Measurements from ENCODE around the gene TUBB1.
A peak's percentile ranks its signal among the peaks of the same experiment; 100 is the strongest.

Gene TUBB1

DNA sequence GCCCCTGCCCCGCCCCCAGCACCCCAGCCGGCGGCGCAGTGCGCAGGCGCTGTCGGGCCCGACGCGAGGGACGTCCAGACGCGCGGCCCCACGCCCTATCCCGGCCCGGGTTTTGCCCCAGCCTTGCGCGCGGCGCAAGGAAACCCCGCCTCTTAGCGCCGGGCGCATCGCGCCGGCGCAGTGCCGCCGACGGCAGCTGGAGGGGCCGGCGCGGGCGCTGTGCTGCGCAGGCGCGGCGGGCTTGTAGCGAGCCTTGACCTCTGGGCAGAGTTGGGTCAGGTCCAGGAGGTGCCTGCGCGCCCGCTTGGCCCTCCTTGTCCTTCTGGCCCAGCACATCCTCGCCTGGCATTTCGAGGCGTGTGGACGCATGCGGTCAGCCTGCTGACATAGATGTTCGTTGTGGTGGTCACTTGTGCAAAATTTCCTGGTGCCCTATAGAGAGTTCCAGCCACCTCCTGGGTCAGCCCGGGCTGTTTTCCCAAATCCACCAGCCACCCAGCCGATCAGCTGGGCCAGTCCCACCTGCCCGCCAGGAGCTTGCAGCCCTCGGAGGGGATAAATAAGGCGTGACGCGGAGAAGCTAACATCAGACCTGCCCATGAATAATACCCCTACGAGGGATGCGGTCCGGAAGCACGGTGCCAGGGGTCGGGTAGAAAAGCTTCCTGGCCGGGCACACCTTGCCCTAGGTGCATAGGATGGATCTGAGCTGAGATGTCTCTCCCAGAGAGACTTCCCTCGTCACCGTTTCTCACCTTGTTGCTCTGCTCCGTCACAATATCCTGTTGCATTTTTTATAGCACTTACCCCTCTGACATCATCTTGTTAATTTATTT is 23.8 kb downstream of the TUBB1 start:
- DNase-seq (ENCODE audit: low spot score): peak; percentile 90

DNA sequence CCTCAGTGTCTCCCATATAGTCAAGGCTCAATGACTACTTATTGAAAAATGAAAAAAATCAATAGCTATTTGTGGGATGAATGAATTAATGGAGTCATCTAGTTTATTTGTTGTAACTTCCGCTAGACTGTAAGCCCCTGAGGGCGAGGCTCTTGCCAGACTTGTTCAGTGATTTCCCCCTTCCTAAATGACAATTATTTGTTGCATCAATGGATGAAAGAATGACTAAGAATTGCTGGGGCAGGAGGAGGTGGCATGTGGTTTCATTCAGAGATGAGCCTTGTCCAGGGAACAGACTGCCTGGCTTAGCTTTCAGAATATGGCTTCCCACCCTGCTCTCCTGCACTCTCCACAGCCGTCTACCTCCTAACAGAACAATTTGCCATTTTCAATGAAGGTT is 24.5 kb downstream of the TUBB1 start:
- no peak for DNase-seq (ENCODE audit: low spot score)

DNA sequence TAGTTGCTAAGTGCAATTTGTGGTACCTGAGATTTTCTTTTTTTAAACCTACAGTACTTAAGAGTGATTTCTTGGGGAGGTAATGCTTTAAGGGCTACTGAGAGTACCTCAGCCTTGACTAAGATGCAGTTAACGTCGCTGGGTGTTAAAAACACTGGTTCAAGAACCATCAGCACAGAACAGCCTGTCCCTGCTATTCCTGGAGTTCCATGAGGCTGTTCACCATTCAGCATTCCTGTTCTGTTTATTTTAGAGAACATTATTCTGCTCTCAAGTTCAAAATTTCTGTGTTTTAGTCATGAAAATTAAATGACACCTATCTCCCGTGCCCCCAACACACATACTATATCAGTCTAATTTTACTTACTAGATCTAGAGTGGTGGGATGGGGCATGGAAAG is 25.1 kb downstream of the TUBB1 start:
- no peak for DNase-seq (ENCODE audit: low spot score)

DNA sequence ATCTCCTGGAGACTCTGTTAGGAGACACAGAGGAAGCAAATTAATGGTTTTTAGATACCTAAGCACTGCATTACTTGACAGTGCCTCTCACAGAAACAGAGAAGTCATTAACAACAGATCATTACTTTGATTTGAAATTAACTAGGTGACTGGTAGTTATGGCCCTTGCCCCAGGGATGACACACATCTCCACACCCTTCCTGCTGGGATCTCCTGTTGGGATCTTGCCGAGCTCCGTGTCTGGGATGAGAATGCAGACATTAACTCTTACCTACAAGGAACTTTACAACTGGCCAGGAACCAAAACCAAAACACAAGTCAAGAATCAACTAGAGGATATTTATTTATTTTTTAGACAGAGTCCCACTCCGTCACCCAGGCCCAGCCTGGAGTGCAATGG is 25.6 kb downstream of the TUBB1 start:
- DNase-seq (ENCODE audit: low spot score): no peak

DNA sequence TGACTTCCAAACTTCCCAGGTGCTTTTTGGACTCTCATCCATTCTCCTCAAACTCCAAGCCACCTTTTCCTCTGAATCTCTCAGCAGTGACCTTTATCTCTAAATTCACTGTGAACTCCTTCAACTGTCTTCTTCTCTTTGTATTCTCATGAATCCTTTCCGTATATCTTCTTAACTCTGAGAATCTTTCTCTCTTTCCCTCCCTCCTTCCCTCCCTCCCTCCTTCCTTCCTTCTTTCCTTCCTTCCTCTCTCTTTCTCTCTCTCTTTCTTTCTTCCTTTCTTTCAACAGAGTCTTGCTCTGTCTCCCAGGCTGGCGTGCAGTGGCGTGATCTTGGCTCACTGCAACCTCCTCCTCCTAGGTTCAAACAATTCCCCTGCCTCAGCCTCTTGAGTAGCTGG is 27.6 kb downstream of the TUBB1 start:
- DNase-seq (ENCODE audit: low spot score): no peak

DNA sequence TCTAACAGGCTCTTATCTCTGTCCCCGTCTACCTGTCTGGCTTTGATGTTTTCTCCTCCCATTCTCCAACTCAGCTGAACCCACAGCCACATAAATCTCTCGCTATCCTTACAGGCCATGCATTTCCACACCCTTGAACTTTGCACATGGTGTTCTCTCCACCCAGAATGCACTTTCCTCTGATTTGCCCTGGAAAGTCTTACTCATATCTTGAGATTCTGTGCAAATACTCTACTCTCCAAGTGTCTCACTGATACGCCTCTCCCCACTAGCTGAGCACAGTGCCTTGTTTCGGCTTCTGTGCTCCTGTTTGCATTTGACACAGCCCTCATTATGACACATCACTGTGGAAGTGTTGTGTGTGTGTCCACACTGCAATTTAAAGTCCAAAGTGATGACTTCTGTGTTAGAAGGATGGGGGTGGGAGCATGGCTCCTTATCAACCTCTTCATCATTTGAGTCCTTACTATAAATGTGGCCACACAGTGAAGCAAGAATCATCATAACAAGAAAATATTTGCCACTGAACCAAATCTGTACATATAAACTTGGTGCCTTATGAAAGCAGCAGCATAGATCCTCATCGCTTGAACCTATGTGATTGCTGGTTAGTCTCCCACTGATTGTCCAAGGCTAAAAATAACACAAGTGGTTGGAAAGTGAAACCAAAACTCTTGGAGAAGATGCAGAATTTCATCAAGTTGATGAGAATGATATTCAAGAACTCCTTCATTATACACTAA is 28.9 kb downstream of the TUBB1 start:
- no peak for DNase-seq (ENCODE audit: low spot score)

DNA sequence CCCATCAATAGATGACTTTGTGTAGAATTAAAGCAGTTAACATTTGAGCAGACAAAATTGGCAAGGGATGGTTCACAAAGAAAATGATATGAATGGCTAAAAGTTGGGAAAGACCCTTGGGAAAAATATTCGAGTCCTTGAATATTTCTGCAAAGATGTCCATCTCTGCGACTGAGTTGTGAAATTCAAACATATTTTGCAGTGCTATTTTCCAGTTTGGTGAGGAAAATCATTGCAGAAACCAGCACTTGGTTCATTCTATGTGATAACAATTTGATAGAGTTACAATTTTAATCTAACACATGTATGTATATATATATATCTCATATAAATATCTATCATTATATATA is 29.4 kb downstream of the TUBB1 start:
- DNase-seq (ENCODE audit: low spot score): no peak

DNA sequence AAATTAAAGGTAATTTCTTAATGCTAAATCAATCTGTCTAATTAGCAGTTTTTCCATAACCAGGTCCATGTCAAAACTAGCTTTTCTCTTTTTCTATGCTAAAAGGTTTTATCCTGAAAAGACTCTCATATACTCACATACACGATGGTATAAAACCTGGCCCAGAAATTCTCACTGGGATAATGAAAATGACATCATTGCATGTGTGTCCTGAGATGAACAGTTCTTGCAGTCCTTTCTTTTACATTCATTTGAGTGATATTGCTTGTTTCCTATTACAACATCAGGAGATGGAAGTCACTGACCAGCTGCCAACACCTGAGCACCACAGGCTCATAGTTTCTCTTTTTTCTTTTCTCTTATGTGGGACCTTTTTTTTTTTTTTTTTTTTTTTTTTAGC is 31.2 kb downstream of the TUBB1 start:
- no peak for DNase-seq (ENCODE audit: low spot score)

DNA sequence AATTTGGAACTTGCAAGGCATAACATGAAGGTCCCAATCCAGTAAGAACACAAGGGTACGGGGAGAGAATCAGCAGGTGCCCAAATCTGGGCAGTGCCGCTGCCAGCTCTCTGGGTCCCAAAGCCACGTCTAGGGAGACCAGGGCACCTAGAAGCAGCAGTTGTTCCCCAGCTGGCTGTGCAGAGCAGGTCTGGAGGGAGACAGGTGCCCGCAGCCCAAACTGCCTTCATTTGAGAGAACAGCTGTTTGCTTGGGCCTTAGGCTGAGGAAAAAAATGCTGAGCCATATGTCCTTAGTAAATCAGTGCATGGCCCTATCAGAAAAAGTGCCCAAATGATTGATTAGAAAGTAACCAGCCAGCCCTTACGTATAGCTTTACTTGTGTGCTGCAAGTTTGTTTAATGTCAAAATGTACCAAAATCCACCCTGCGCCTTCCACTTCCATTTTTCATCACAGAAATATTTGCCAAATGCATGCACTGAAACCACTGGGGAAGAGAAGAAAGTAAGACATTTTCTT is 32.5 kb downstream of the TUBB1 start:
- no peak for DNase-seq (ENCODE audit: low spot score)

DNA sequence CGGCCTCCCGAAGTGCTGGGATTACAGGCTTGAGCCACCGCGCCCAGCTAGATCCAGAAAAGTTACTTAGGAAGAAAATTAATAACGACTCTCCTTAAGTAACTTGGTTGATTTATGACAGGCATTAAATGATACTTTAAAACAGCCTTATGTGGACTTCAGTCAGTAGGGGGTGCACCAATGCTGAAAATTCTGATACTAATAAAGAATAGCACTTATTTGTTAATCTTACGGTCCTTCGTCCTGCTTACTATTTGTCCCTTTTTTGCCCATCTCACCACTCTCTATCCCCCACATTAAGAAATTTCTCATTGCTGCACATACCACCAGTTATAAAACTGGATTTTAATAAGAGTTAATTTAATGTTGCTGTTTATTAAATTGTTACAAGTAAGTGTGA is 36.1 kb downstream of the TUBB1 start:
- no peak for DNase-seq (ENCODE audit: low spot score)

DNA sequence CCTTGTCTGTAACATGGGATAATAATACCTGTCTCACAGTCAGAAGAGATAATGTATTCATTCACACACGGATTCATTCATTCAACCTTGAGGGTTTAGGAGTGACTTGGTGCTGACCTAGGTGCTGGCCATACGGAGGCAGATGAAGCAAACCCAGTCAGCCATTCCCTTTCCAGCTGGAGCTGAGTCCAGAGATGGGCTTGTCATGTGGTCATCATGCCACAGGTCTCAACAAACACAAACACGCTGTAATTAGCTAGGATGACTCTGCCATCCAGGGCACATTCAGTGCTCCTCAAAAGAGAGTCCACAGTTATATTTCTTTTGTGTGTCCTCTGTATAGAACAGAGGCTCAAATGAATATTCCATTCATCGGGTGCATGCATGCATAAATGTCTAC is 42.9 kb downstream of the TUBB1 start:
- DNase-seq (ENCODE audit: low spot score): no peak

DNA sequence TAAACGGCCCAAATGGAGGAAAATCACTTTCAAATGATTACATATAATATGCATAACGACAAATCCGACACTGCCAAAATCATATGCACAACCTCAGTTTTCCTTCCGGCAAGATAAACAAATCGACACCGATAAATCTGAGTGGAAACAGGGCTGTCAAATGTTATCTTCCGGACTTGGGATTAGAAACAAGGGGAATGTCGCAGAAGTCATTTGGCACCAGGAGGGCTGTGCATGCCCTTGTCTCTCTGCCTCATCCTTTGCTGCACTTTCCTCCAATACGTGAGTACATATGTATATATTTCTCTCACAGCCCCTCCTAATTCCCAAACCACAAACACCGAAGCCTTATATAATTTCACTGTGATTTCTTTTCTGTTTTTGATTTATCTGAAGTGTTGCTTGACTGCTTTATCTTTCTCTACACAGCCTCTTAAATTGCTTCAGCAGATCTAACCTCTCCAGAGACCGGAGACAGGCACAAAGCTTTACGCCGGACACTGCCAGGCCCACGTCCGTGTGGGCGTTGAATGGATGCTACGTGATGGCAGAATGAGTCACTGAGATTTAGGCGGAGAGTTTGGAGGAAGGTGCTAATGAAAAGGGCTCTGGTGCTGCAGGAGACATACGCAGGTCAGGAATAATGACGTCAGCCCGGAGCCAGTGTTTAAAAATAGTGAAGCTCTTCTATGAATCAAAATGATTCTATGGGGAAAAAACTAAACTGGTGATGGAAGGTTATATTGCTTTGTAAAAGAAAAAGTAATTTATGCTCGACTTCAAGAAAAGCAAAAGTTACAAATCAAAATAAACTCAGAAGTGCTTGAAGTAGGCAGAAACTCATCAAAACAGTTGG is 44.4 kb downstream of the TUBB1 start:
- DNase-seq (ENCODE audit: low spot score): no peak

DNA sequence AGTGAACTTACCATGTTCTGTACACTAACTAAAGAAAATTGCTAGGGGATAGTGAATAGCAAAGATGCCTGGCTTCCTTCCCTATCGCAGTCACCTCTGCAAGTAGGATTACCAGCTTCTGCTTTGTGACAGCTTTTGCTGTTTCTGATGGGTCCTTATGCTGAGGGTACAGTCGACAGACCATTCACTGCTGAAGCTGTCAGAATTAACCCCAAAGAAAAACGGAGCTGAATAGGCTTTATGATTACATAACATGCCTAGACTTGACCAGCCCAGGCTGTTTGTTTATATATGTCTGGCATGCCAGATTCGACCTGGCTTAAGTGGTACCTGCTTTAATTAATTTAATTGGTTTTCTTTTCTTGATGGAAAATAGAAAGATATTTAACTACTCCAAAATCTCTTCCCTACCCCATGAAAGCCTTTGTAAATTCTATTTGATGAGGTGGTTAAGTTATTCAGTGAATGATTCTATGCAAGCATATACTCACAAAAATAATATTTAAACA is 45.0 kb downstream of the TUBB1 start:
- no peak for DNase-seq (ENCODE audit: low spot score)

DNA sequence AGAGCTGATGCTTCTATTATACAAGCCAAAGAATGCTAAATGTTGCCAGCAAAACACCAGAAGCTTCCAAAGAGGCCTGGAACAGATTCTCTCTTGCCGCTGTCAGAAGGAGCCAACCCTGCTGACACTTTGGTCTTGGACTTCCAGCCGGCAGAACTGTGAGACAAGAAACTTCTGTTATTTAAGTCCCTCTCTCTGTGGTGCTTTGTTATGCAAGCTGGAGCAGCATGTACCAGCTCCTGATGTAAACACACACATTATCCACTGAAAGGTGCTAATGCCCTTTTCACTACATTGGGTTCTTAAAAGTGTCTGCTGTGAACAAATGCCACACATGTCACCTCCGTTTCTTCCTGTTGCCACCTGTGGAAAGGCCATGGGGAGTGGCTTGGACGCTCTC is 49.3 kb downstream of the TUBB1 start:
- DNase-seq (ENCODE audit: low spot score): no peak

DNA sequence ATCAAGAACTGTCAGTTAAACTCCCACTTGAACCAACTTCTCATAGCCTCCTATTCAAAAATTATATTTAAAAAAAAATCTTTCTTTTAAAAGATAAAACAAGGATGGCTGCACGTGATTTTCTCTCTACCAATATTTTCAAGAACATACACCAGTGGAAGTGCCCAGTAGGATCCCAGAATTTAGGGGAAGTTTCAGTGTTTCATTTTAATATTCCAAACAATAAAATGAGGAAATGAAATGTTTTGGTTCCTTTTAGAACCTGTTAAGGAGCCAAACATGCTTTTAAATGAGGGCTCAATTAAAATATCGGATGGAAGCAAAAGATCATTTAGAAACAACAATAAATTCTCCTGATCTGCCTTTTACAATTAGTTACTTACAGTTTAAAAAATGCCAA is 49.8 kb downstream of the TUBB1 start:
- no peak for DNase-seq (ENCODE audit: low spot score)

DNA sequence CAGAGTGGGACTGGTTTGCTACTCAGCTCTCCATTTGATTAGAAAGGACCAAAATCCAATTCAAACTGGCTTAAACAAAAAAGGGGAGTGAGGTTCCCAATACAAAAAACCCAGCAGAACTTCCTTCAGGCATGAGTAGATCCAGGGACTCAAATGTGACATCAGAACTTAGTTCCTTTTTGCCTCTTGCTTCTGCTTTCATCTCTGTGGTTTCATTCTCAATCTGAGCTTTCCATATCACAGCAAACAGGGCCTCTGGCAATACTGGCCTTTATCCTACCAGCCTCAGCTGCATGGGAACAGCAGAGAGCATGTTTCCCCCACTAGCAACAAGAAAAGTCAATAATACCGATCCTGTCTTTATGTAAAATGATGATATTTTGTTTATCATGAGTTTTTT is 52.0 kb downstream of the TUBB1 start:
- DNase-seq (ENCODE audit: low spot score): no peak

DNA sequence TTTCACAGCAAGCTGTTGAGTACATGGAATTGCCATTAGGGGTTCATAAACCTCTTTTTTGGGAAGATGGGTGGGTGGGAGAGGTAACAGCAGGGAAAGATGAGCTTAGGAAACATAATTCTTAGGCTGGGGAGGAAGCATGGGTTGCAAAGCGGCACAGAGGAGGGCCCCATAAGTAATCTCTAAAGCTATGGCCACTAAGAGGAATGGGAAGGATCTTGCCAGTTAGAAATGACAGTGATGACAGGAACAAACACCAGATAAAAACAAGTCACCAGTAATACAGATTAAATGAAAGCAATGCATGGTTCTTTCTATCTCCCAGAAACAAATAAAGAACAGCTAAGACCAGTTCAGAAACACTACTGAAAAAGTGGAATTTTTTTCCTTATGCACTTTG is 54.4 kb downstream of the TUBB1 start:
- DNase-seq (ENCODE audit: low spot score): no peak

DNA sequence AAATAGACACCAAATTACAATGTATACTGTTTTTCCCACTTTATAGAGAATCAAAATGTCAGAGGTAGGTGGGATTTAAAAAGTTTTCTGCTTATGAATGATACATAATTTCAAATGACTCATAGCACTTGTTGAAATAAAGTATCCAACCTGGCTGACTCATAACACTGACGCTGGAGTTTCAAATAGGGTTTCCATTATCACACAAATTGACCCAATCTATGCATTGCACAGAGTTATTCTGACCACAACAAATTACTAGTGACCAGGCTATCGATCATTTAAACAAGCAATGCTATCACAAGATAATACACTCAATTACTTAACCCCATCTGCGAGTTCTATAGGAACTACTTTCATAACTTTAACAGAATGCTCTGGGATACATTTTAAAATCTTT is 55.2 kb downstream of the TUBB1 start:
- no peak for DNase-seq (ENCODE audit: low spot score)

DNA sequence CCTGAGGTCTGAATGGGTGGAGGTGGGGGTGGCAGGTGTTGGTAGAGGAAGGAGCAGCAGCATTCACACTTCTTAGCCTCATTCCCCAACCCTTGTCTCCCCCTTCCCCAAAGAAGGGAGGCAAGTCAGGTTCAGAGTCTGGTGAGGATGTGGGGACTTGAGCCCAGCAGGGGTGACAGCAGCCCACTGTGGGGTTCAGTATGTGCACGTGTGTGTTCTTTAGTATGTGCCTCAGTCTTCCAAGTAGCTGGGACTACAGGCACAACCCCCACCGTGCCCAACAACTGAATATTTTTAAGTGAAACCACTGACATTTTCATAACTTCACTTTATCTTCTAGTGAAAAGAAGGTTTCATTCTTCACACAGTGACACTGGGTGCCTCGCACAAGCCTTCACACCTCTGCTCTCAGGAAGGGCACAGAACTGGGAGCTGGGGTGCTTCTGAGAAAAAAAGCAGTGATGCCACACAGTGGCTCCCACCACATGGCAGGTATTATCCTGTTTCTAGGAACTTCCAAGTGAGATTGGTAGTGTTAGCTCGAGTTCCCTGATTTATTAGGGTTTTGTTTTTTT is 56.8 kb downstream of the TUBB1 start:
- no peak for DNase-seq (ENCODE audit: low spot score)
